ENCODE results near the gene PARD3B. TPM values are rescaled to one million over a fixed set of nuclear protein-coding genes. Genes with fewer than 3 reads are reported as not detected.
"Not testable (repeated sequence)": the region's sequence is repeated elsewhere in the genome, so short reads cannot be mapped to it uniquely, and the experiment has no call there.

Gene PARD3B
- polyA plus RNA-seq, 1 donor, result 14.0 TPM

DNA sequence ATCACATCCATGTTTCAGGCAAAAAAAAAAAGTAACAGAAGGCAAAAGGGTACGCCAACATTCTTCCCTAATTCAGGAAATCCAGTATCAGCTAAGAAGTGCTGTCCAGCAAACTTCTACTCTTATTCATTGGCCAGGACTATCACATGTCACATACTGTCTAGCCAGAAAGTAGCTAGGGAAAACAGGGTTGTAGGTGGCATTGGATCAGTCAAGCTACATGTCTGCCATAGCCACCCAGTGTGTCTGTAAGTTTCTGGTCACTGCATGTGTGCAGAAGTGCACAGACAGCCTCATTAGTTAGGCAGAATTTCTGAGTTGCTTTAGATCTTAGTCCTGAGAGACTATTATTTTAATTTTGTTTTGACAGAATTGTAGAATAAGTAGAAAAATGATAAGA lies 671.7 kb downstream of the PARD3B start:
- Histone ChIP-seq H3K27ac (ENCODE audit: low read length) (no peak overlapping the region), H3K9me3 (ENCODE audit: control insufficient read depth, low read depth, low read length) (no peaks in the 10 kb centered on the region), H3K4me1 (ENCODE audit: control insufficient read depth, insufficient read depth, low read length) (no peaks in the 10 kb centered on the region), H3K27me3 (ENCODE audit: control insufficient read depth, insufficient read depth, low read length) (no peaks in the 10 kb centered on the region), H3K4me3 (ENCODE audit: low read length) (no peak overlapping the region), H3K36me3 (ENCODE audit: control insufficient read depth, insufficient read depth, low read length) (no peaks in the 10 kb centered on the region)
- no peak for DNase-seq
- WGBS (ENCODE audit: insufficient coverage, low lambda C conversion rate), result no CpG with 5 or more reads among the region's 1 CpG

DNA sequence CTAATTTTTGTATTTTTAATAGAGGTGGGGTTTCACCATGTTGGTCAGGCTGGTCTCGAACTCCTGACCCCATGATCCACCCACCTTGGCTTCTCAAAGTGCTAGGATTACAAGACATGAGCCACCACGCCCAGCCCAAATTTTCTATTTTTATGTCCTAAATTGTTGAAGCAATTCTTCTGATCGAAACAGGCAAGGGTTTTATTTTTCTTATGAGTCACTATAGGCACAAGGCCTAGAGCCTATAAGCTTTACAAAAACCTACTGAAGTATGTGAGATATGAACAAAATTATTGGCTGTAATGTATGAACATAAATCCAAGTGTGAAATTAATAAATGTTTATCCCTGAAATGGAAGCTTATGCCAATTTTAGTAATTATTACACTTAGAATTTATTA lies 672.8 kb downstream of the PARD3B start:
- no peaks in the 10 kb centered on the region for H3K9me3 ChIP-seq (ENCODE audit: control insufficient read depth, low read depth, low read length)
- no peak for DNase-seq
- WGBS (ENCODE audit: insufficient coverage, low lambda C conversion rate), result 100% methylated on average over 1 of the region's 3 CpGs
- no peaks in the 10 kb centered on the region for H3K27me3 ChIP-seq (ENCODE audit: control insufficient read depth, insufficient read depth, low read length)
- H3K4me3 ChIP-seq (ENCODE audit: low read length), result no peak overlapping the region
- no peaks in the 10 kb centered on the region for H3K4me1 ChIP-seq (ENCODE audit: control insufficient read depth, insufficient read depth, low read length)
- no peaks in the 10 kb centered on the region for H3K36me3 ChIP-seq (ENCODE audit: control insufficient read depth, insufficient read depth, low read length)
- H3K27ac ChIP-seq (ENCODE audit: low read length), result no peak overlapping the region

DNA sequence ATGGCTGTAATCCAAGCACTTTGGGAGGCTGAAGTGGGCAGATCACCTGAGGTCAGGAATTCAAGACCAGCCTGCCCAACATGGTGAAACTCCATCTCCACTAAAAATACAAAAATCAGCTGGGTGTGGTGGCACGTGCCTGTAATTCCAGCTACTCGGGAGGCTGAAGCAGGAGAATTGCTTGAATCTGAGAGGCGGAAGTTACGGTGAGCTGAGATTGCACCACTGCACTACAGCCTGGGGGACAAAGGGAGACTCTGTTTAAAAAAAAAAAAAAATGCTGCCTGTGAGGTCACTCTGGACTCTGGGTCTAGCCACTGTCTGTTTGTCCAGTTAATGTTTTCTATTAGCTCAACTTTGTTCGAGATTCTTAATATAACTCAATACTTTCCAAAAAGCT lies 673.5 kb downstream of the PARD3B start:
- not testable (repeated sequence) for H3K27me3 ChIP-seq (ENCODE audit: control insufficient read depth, insufficient read depth, low read length); DNase-seq
- WGBS (ENCODE audit: insufficient coverage, low lambda C conversion rate), result 100% methylated on average over 1 of the region's 5 CpGs

DNA sequence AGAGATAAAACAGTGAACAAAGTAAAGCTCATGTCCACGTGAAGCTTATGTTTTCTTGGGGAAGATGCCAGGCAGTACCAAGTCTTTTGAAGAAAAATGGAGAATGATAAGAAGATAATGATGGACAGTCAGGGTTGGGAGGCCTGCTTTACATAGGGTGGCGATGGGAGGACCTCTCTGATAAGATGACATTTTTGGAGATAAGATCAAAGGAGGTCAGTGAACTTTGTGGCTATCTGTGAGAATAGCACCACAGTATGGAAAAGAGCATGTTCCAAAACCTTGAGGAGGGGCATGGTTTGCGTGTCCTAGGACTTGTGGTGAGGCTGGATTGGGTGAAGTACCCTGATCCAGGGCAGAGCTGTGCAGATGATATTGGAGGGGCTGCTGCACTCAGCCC lies 675.3 kb downstream of the PARD3B start:
- Histone ChIP-seq H3K36me3 (ENCODE audit: control insufficient read depth, insufficient read depth, low read length) (no peaks in the 10 kb centered on the region), H3K4me1 (ENCODE audit: control insufficient read depth, insufficient read depth, low read length) (no peaks in the 10 kb centered on the region), H3K27ac (ENCODE audit: low read length) (no peak overlapping the region), H3K9me3 (ENCODE audit: control insufficient read depth, low read depth, low read length) (no peaks in the 10 kb centered on the region), H3K4me3 (ENCODE audit: low read length) (no peak overlapping the region), H3K27me3 (ENCODE audit: control insufficient read depth, insufficient read depth, low read length) (no peaks in the 10 kb centered on the region)
- no peak for DNase-seq
- no CpG with 5 or more reads among the region's 3 CpGs for WGBS (ENCODE audit: insufficient coverage, low lambda C conversion rate)

More for the DNA sequence above, 673.5 kb downstream of the PARD3B start:
- H3K4me1 ChIP-seq (ENCODE audit: control insufficient read depth, insufficient read depth, low read length); H3K27ac ChIP-seq (ENCODE audit: low read length); H3K9me3 ChIP-seq (ENCODE audit: control insufficient read depth, low read depth, low read length); H3K36me3 ChIP-seq (ENCODE audit: control insufficient read depth, insufficient read depth, low read length); H3K4me3 ChIP-seq (ENCODE audit: low read length): not testable (repeated sequence)

DNA sequence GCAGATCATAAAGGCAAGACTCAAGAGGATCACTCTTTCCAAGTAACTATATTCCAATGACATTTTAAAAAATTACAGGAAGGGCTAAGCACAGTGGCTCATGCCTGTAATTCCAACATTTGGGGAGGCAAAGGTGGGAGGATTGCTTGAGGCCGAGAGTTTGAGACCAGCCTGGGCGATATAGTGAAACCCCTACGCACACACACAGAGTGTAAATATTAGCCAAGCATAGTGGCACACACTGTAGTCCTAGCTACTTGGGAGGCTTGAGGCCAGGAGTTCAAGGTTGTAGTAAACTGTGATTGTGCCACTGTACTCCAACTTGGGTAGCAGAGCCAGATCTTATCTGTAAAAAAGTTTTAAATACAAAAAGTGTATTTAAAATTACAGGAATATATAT lies 686.8 kb downstream of the PARD3B start:
- no peaks in the 10 kb centered on the region for H3K27me3 ChIP-seq (ENCODE audit: control insufficient read depth, insufficient read depth, low read length)
- WGBS (ENCODE audit: insufficient coverage, low lambda C conversion rate), result no CpG with 5 or more reads among the region's 3 CpGs

DNA sequence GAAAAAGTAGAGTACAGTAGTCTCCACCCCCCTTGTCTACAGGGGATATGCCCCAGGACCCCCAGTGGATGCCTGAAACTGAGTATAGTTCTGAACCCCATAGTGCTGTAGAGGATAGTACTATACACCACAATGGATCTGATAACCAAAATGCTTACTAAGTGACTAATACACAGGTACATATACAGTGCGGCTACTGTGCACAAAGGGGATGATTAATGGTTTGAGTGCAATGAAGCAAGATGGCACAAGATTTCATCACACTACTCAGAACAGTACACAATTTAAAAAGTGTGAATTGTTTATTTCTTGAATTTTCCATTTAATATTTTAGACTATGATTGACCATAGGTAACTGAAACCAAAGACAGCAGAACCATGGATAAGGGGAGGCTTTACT lies 690.2 kb downstream of the PARD3B start:
- no peak for DNase-seq
- Histone ChIP-seq H3K36me3 (ENCODE audit: control insufficient read depth, insufficient read depth, low read length) (peaks cover 12% of the 10 kb centered on the region), H3K4me3 (ENCODE audit: low read length) (no peak overlapping the region), H3K27ac (ENCODE audit: low read length) (no peak overlapping the region), H3K4me1 (ENCODE audit: control insufficient read depth, insufficient read depth, low read length) (no peaks in the 10 kb centered on the region), H3K9me3 (ENCODE audit: control insufficient read depth, low read depth, low read length) (no peaks in the 10 kb centered on the region), H3K27me3 (ENCODE audit: control insufficient read depth, insufficient read depth, low read length) (no peaks in the 10 kb centered on the region)
- 83% methylated on average over 1 of the region's 1 CpG for WGBS (ENCODE audit: insufficient coverage, low lambda C conversion rate)

More for the DNA sequence above, 686.8 kb downstream of the PARD3B start:
- Histone ChIP-seq H3K4me1 (ENCODE audit: control insufficient read depth, insufficient read depth, low read length) (no peaks in the 10 kb centered on the region), H3K4me3 (ENCODE audit: low read length) (no peak overlapping the region), H3K9me3 (ENCODE audit: control insufficient read depth, low read depth, low read length) (no peaks in the 10 kb centered on the region), H3K27ac (ENCODE audit: low read length) (no peak overlapping the region), H3K36me3 (ENCODE audit: control insufficient read depth, insufficient read depth, low read length) (peaks cover 12% of the 10 kb centered on the region)
- no peak for DNase-seq

DNA sequence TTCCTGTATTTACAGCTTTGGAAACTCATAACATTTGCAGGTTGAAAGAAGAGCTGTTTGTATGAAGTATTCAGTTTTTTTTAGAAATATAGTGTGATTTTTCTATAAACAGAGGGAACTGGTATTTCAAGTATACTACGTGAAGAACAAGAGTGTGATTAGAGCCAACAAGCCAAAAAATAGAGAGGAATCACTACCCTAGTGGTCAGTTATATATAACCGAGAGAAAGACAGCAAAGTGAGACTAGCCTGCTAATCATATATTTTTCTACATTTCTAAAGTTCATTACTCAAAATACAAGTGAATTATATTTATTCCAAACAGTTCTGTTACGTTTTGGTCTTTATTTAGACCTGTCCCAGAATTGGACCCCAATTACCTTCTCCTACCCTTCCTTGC lies 692.2 kb downstream of the PARD3B start:
- WGBS (ENCODE audit: insufficient coverage, low lambda C conversion rate), result 86% methylated on average over 3 of the region's 3 CpGs
- Histone ChIP-seq H3K27me3 (ENCODE audit: control insufficient read depth, insufficient read depth, low read length) (no peaks in the 10 kb centered on the region), H3K27ac (ENCODE audit: low read length) (no peak overlapping the region), H3K4me1 (ENCODE audit: control insufficient read depth, insufficient read depth, low read length) (no peaks in the 10 kb centered on the region), H3K36me3 (ENCODE audit: control insufficient read depth, insufficient read depth, low read length) (no peaks in the 10 kb centered on the region), H3K9me3 (ENCODE audit: control insufficient read depth, low read depth, low read length) (no peaks in the 10 kb centered on the region), H3K4me3 (ENCODE audit: low read length) (no peak overlapping the region)
- no peak for DNase-seq

DNA sequence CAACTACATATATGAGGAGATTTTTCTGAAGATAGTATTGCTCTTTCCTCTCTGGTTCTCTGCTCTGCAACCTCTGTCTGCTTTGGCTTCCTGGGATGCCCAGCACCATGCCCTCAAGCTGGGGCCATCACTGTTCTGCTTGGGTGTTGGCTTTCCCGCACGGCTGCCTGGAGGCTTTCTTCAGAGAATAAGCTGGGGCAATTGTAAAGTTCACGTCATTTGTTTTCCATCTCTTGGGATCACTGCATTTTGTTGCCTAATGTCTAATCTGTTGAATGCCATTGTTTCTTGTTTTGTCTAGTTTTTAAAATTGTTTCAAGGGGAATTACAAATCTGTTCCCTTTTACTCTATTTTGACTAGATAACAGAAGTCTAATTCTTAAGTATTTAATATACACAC lies 699.7 kb downstream of the PARD3B start:
- no peaks in the 10 kb centered on the region for H3K4me1 ChIP-seq (ENCODE audit: control insufficient read depth, insufficient read depth, low read length)
- H3K9me3 ChIP-seq (ENCODE audit: control insufficient read depth, low read depth, low read length), result no peaks in the 10 kb centered on the region
- no peaks in the 10 kb centered on the region for H3K27me3 ChIP-seq (ENCODE audit: control insufficient read depth, insufficient read depth, low read length)
- no peak overlapping the region for H3K4me3 ChIP-seq (ENCODE audit: low read length)
- no peaks in the 10 kb centered on the region for H3K36me3 ChIP-seq (ENCODE audit: control insufficient read depth, insufficient read depth, low read length)
- no CpG with 5 or more reads among the region's 3 CpGs for WGBS (ENCODE audit: insufficient coverage, low lambda C conversion rate)
- DNase-seq, result no peak
- H3K27ac ChIP-seq (ENCODE audit: low read length), result no peak overlapping the region

DNA sequence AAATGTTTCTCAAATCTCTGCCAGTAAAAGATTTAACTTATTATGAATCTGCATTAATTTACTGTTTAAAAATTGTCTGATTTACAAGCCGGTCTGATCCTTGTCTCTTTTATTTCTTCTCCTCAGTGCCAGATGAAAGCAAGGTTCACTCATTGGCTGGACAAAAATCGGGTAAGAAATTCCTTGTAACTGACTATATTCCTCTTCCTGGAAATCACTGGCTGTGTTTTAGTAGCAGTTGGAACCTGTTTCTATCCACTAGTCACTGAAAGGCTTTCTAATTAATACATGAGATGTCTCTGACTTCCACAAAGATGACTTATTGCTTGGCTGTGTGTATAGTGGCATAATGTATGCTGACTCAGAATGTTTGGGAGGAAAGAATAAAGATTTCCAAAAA lies 700.4 kb downstream of the PARD3B start:
- Histone ChIP-seq H3K9me3 (ENCODE audit: control insufficient read depth, low read depth, low read length) (no peaks in the 10 kb centered on the region), H3K27ac (ENCODE audit: low read length) (no peak overlapping the region), H3K4me3 (ENCODE audit: low read length) (no peak overlapping the region), H3K27me3 (ENCODE audit: control insufficient read depth, insufficient read depth, low read length) (no peaks in the 10 kb centered on the region), H3K4me1 (ENCODE audit: control insufficient read depth, insufficient read depth, low read length) (no peaks in the 10 kb centered on the region), H3K36me3 (ENCODE audit: control insufficient read depth, insufficient read depth, low read length) (no peaks in the 10 kb centered on the region)
- 100% methylated on average over 1 of the region's 2 CpGs for WGBS (ENCODE audit: insufficient coverage, low lambda C conversion rate)
- peak; percentile 2 to 4 for DNase-seq

DNA sequence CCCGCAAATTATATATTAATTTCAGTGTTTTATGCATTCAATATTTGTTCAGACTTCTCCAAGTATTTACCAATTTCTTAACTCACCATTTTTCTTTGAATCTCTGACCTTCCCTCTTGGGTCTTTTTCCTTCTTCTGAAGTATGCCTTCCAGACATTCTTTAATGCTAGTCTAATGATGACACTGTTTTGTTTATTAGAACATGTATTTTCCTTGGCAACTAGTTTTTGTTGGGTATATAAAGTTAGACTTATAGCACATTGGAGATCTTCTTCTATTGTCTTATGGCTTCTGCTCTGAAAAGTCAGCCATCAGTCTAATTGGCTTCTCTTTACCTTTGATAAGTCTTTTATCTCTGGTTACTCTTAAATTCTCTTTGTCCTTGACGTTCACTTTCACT lies 713.8 kb downstream of the PARD3B start:
- DNase-seq, result no peak
- H3K4me3 ChIP-seq (ENCODE audit: low read length), result no peak overlapping the region
- no peak overlapping the region for H3K27ac ChIP-seq (ENCODE audit: low read length)
- H3K9me3 ChIP-seq (ENCODE audit: control insufficient read depth, low read depth, low read length), result no peaks in the 10 kb centered on the region
- H3K4me1 ChIP-seq (ENCODE audit: control insufficient read depth, insufficient read depth, low read length), result no peaks in the 10 kb centered on the region
- no peaks in the 10 kb centered on the region for H3K27me3 ChIP-seq (ENCODE audit: control insufficient read depth, insufficient read depth, low read length)
- no peaks in the 10 kb centered on the region for H3K36me3 ChIP-seq (ENCODE audit: control insufficient read depth, insufficient read depth, low read length)
- WGBS (ENCODE audit: insufficient coverage, low lambda C conversion rate), result 94% methylated on average over 2 of the region's 2 CpGs

DNA sequence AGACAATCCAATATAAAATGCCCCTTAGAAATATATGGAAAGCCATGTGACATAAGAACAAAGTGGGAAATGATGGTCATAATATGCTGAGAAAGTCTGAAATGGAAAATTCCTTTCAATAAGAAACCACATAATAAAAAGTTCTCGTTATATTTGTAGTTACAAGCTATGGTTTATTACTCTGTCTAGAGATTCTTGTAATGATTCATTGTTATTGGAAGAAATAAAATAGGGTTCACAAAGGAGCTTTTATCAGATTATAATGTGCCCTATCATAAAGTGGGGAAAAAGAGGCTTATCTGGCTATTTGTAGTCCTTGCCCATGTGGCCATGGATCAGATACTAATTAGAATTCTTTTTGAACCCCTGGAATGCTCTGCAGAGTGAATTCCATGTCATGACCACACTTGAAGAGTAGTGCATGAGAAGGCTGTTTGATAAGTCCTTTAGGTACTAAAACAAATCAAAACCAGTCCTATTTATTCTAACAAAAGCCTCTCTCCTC lies 716.3 kb downstream of the PARD3B start:
- 43% methylated on average over 1 of the region's 1 CpG for WGBS (ENCODE audit: insufficient coverage, low lambda C conversion rate)
- Histone ChIP-seq H3K4me1 (ENCODE audit: control insufficient read depth, insufficient read depth, low read length) (no peaks in the 10 kb centered on the region), H3K27me3 (ENCODE audit: control insufficient read depth, insufficient read depth, low read length) (no peaks in the 10 kb centered on the region), H3K4me3 (ENCODE audit: low read length) (no peak overlapping the region), H3K27ac (ENCODE audit: low read length) (no peak overlapping the region), H3K9me3 (ENCODE audit: control insufficient read depth, low read depth, low read length) (no peaks in the 10 kb centered on the region), H3K36me3 (ENCODE audit: control insufficient read depth, insufficient read depth, low read length) (no peaks in the 10 kb centered on the region)
- DNase-seq, result no peak

Measured in large intestine (tissue), 3 donors.